Right lobe of liver (tissue), 6 donors: ENCODE measurements around the gene OBSCN. TPM values are rescaled to one million over a fixed set of nuclear protein-coding genes. Genes with fewer than 3 reads are reported as not detected.
A peak's percentile ranks its signal among the peaks of the same experiment; 100 is the strongest.

Source experiments
- ATAC-seq, 4 donors: fragments of 200-7000 bp; cut with Tn5 transposase; one replicate each; pipeline ENCODE4 v1.9.1; 2020; ENCODE audit warnings: mild to moderate bottlenecking in 4 of 4, moderate library complexity in 4 of 4
- DNase-seq, 3 donors: peaks; one replicate each; pipeline ENCODE4 v3.0.0-alpha.2; 2020
- H3K27ac ChIP-seq, 3 donors: fragments of 200-600 bp; one replicate each; pipeline ENCODE4 v1.8.0; 2022
- H3K27me3 ChIP-seq, 2 donors: fragments of 200-600 bp; one replicate each; pipeline ENCODE4 v1.8.0; 2022
- H3K36me3 ChIP-seq, 4 donors: fragments of 200-600 bp; sonication (generic) in 1 of 4; one replicate each; pipeline versions ENCODE4 v1.5.1 to v1.8.0; 2017 to 2022; ENCODE audit warnings: control low read depth in 1 of 4
- H3K4me1 ChIP-seq, 4 donors: fragments of 200-600 bp; sonication (generic) in 1 of 4; one replicate each; pipeline versions ENCODE4 v1.5.1 to v1.8.0; 2017 to 2022; ENCODE audit warnings: control low read depth in 1 of 4
- H3K4me3 ChIP-seq, 3 donors: fragments of 200-600 bp; one replicate each; pipeline ENCODE4 v1.8.0; 2022
- H3K9me3 ChIP-seq, 4 donors: fragments of 200-600 bp; sonication (generic) in 1 of 4; one replicate each; pipeline versions ENCODE4 v1.5.1 to v1.8.0; 2017 to 2022; ENCODE audit warnings: control low read depth in 1 of 4
- CTCF ChIP-seq, 4 donors: fragments of 200-600 bp in 3 of 4; fragments of 450-650 bp in 1 of 4; IDR thresholded peaks; one replicate each; pipeline versions ENCODE4 v1.5.1 to v1.8.0; 2016 to 2022; ENCODE audit warnings: antibody characterized with exemption in 4 of 4, mild to moderate bottlenecking in 2 of 4
- POLR2A ChIP-seq: fragments of 450-650 bp; IDR thresholded peaks from one replicate; pipeline ENCODE4 v1.6.1; 2017; ENCODE audit warnings: antibody characterized with exemption, mild to moderate bottlenecking
- WGBS: methylation state at CpG from one replicate; pipeline ENCODE4 v1.1.6; 2018; ENCODE audit warnings: low coverage, low lambda C conversion rate; ENCODE audit not compliant: insufficient coverage; ENCODE audit errors: missing lambda C conversion rate; 5-methylcytosine and 5-hydroxymethylcytosine counted together
- intact Hi-C, 2 donors: fragments of 100-400 bp; cut with DNase I; formaldehyde crosslinking; loops; one replicate each; pipeline versions ENCODE4 v1.11.2 to v1.14.1; 2022
- microRNA-seq, 2 donors: library from miRNA; unstranded; fragments of <30 nt; microRNA quantifications; one replicate each; pipeline ENCODE4, GENCODE V29; 2019 to 2020
- total RNA-seq, 6 experiments: library from RNA; depleted of rRNA in 2 of 6; stranded (reverse); fragments of >200 nt in 2 of 6; fragmentation: NEBNext Ultra II Directional in 3 of 6; extraction: Animal tissue kit (Norgen Biotek cat#: 25700) in 3 of 6; gene quantifications; one replicate each; pipeline versions ENCODE4 v1.1.0 to v1.2.4, GENCODE V29; 2016 to 2023
- donor health status: DM: no; HTN: yes; CAD: no.
- donor health status: DM: no; HTN: no; CAD: no.
- donor health status: DM: no; HTN: no; CAD: no.
- donor health status: DM: no; HTN: yes; CAD: no.
- donor health status: DM: no; HTN: yes; CAD: no.

The OBSCN gene
- total RNA-seq, 6 experiments from 2014 or later, result 0.43 to 3.5 (median 2.0) TPM

- Histone ChIP-seq H3K36me3 (no peaks in the 10 kb centered on the region), H3K4me3 (no peak overlapping the region), H3K27ac (no peak overlapping the region), H3K9me3 (no peaks in the 10 kb centered on the region), H3K4me1 (peaks cover 0 to 13% (median 6%) of the 10 kb centered on the region in 4 donors), H3K27me3 (no peaks in the 10 kb centered on the region)
- intact Hi-C loops, result no loop called here
- DNase-seq (peak; percentile 68 to 76 (median 68)), ATAC-seq (peak; percentile 92 to 98 (median 97))
- TF ChIP-seq CTCF (IDR thresholded peaks at IDR 0.05) (no peak), POLR2A (no peak)
- 55% methylated on average over 6 of the region's 7 CpGs for WGBS
Observed at GRCh38 chr1:228423404-228424053, 215.7 kb downstream of the OBSCN start.

- DNase-seq (no peak), ATAC-seq (no peak)
- intact Hi-C loops, result no loop called here
- peaks cover 0 to 13% (median 6%) of the 10 kb centered on the region in 4 donors for H3K4me1 ChIP-seq
- H3K27ac ChIP-seq, result no peak overlapping the region
- 87% methylated on average over 3 of the region's 62 CpGs for WGBS
- H3K4me3 ChIP-seq, result no peak overlapping the region
- H3K9me3 ChIP-seq, result no peaks in the 10 kb centered on the region
- no peaks in the 10 kb centered on the region for H3K36me3 ChIP-seq
- no peaks in the 10 kb centered on the region for H3K27me3 ChIP-seq
- no peak for TF ChIP-seq POLR2A
- no peak for TF ChIP-seq CTCF (IDR thresholded peaks at IDR 0.05)
Observed at GRCh38 chr1:228424685-228425660, 217.1 kb downstream of the OBSCN start.

GRCh38 chr1:228426518-228427175 is 218.8 kb downstream of the OBSCN start:
- Histone ChIP-seq H3K36me3 (no peaks in the 10 kb centered on the region), H3K9me3 (no peaks in the 10 kb centered on the region), H3K4me3 (no peak overlapping the region), H3K27me3 (no peaks in the 10 kb centered on the region), H3K27ac (no peak overlapping the region), H3K4me1 (peaks cover 0 to 13% (median 6%) of the 10 kb centered on the region in 4 donors)
- ATAC-seq (no peak), DNase-seq (no peak)
- no peak for TF ChIP-seq CTCF (IDR thresholded peaks at IDR 0.05)
- WGBS, result 81% methylated on average over 3 of the region's 5 CpGs
- intact Hi-C loops, result no loop called here

GRCh38 chr1:228428412-228428811 is 220.6 kb downstream of the OBSCN start:
- intact Hi-C loops, result no loop called here
- TF ChIP-seq POLR2A, result no peak
- no peak for TF ChIP-seq CTCF (IDR thresholded peaks at IDR 0.05)
- Histone ChIP-seq H3K9me3 (no peaks in the 10 kb centered on the region), H3K4me3 (no peak overlapping the region), H3K4me1 (peaks cover 0 to 8% (median 3%) of the 10 kb centered on the region in 4 donors), H3K27me3 (no peaks in the 10 kb centered on the region), H3K27ac (no peak overlapping the region), H3K36me3 (no peaks in the 10 kb centered on the region)
- ATAC-seq, result no peak
- no peak for DNase-seq
- 54% methylated on average over 4 of the region's 4 CpGs for WGBS

Small RNA genes within 50 kb of the gene (microRNA-seq; reads per million reads assigned to microRNA genes)
- 0 reads per million in 2 donors for gene MIR6742

Other genes with a start within 250 kb of the OBSCN start
- gene WNT3A, start 201.0 kb upstream of the OBSCN start, total RNA-seq, result not detected
- gene ARF1, start 125.3 kb upstream of the OBSCN start, total RNA-seq, result 100 to 1,000 TPM; 143 to 261 (median 193) TPM
- 1 to 10 TPM; 3.4 to 6.3 (median 5.2) TPM for gene C1orf35, start 104.7 kb upstream of the OBSCN start, total RNA-seq
- 10 to 100 TPM; 24.2 to 75.9 (median 38.0) TPM for gene MRPL55, start 98.7 kb upstream of the OBSCN start, total RNA-seq
- gene GUK1, start 67.8 kb upstream of the OBSCN start, total RNA-seq, result 100 to 1,000 TPM in 4 of 6 experiments, 10 to 100 TPM in 2; 78.0 to 235 (median 108) TPM
- gene GJC2, start 58.1 kb upstream of the OBSCN start, total RNA-seq, result under 1 TPM in 5 of 6 experiments, not detected in 1; 0.12 to 0.44 (median 0.16) TPM
- gene IBA57, start 42.2 kb upstream of the OBSCN start, total RNA-seq, result 1 to 10 TPM; 5.1 to 8.0 (median 6.1) TPM
- gene TRIM11, start 198.8 kb downstream of the OBSCN start, total RNA-seq, result 1 to 10 TPM; 5.2 to 8.3 (median 7.1) TPM
- not detected for gene TRIM17, start 208.8 kb downstream of the OBSCN start, total RNA-seq